ENCODE measurements around the gene HECTD4. TPM values are rescaled to one million over a fixed set of nuclear protein-coding genes. Genes with fewer than 3 reads are reported as not detected.

The HECTD4 gene
- total RNA-seq, 1 experiment from 2014 or later: 31.2 TPM

DNA sequence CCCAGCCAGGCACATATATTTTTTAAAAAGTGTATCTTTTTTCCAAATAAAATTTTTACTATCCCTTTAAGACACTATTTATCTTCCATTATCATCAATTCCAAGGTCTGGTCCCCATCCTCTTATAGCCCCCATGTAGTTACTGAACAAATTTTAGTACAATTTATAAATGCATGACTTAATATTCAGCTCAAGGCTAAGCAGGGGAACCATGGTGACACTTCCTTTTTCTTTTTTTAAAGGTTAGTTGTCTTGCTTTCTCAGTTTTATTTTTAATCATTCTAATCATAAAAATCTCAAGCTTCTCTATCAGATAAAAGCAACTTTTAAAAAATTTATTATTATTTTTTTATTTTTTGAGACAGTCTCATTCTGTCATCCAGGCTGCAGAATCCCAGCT is 164.6 kb downstream of the HECTD4 start:
- intact Hi-C loops (cut with micrococcal nuclease): no loop called here
- POLR2A ChIA-PET: no interaction called here

More for the DNA sequence above, 164.6 kb downstream of the HECTD4 start:
- Histone ChIP-seq H3K4me3 (replicated peaks in 1 of 2; ENCODE audit: low read depth in 1 of 2, low read length in 2 of 2) (no peak overlapping the region), H3K27ac (ENCODE audit: low read depth, low read length) (no peak overlapping the region), H3K79me2 (ENCODE audit: insufficient read depth, low read length) (no peaks in the 10 kb centered on the region), H3K9me3 (ENCODE audit: control insufficient read depth in 1 of 2, insufficient read depth in 1 of 2, low read depth in 1 of 2, low read length in 2 of 2) (no peaks in the 10 kb centered on the region), H2AFZ (ENCODE audit: low read depth, low read length, poor library complexity, severe bottlenecking) (no peak overlapping the region), H3K4me2 (ENCODE audit: low read length) (no peak overlapping the region), H3K9ac (ENCODE audit: low read length) (no peak overlapping the region), H3K4me1 (ENCODE audit: control insufficient read depth in 1 of 2, insufficient read depth in 2 of 2, low read length in 2 of 2) (no peaks in the 10 kb centered on the region), H3K36me3 (ENCODE audit: control insufficient read depth in 1 of 2, insufficient read depth in 2 of 2, low read length in 2 of 2) (peaks cover 0 to 4% of the 10 kb centered on the region in 2 experiments; a peak in 2 of 4 replicates), H3K27me3 (ENCODE audit: insufficient read depth, low read length) (no peaks in the 10 kb centered on the region), H4K20me1 (ENCODE audit: insufficient read depth) (no peaks in the 10 kb centered on the region), H3K9me2 (ENCODE audit: insufficient read depth) (no peaks in the 10 kb centered on the region)
- DNase-seq (ENCODE audit: low read depth, low spot score) (no peak), ATAC-seq (no peak)
- CTCF ChIA-PET: interaction anchor here (1.6 kb wide), 1 partner anchor 20 kb away, joined by 3 read pairs; no protein-coding TSS in a partner anchor
- no peak for TF ChIP-seq EZH2 (IDR thresholded peaks at IDR 0.05)
- TF ChIP-seq CEBPB (IDR thresholded peaks at IDR 0.05; ENCODE audit: low read depth): no peak
- TF ChIP-seq FOSL1 (IDR thresholded peaks at IDR 0.05; ENCODE audit: low read depth): no peak
- no peak for TF ChIP-seq POLR2AphosphoS5 (IDR thresholded peaks at IDR 0.05; ENCODE audit: low read depth, low read length)
- TF ChIP-seq ELF1 (IDR thresholded peaks at IDR 0.05; ENCODE audit: borderline replicate concordance, low read depth): no peak
- TF ChIP-seq SRF (IDR thresholded peaks at IDR 0.05; ENCODE audit: low read depth): no peak
- TF ChIP-seq RAD21 (IDR thresholded peaks at IDR 0.05; ENCODE audit: low read depth): no peak
- TF ChIP-seq, protein P1, sequence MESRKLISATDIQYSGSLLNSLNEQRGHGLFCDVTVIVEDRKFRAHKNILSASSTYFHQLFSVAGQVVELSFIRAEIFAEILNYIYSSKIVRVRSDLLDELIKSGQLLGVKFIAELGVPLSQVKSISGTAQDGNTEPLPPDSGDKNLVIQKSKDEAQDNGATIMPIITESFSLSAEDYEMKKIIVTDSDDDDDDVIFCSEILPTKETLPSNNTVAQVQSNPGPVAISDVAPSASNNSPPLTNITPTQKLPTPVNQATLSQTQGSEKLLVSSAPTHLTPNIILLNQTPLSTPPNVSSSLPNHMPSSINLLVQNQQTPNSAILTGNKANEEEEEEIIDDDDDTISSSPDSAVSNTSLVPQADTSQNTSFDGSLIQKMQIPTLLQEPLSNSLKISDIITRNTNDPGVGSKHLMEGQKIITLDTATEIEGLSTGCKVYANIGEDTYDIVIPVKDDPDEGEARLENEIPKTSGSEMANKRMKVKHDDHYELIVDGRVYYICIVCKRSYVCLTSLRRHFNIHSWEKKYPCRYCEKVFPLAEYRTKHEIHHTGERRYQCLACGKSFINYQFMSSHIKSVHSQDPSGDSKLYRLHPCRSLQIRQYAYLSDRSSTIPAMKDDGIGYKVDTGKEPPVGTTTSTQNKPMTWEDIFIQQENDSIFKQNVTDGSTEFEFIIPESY (IDR thresholded peaks at IDR 0.05; ENCODE audit: extremely low read depth, insufficient replicate concordance, low read length): no peak
- TF ChIP-seq YY1 (IDR thresholded peaks at IDR 0.05; ENCODE audit: extremely low read depth, insufficient replicate concordance, low read depth, low read length): no peak
- TF ChIP-seq, protein P2, sequence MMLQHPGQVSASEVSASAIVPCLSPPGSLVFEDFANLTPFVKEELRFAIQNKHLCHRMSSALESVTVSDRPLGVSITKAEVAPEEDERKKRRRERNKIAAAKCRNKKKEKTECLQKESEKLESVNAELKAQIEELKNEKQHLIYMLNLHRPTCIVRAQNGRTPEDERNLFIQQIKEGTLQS (IDR thresholded peaks at IDR 0.05): no peak
- TF ChIP-seq POLR2A (IDR thresholded peaks at IDR 0.05; ENCODE audit: borderline replicate concordance, extremely low read depth, insufficient read depth, insufficient read length): no peak
- TF ChIP-seq JUND (IDR thresholded peaks at IDR 0.05): no peak
- no TSS peak for BruUV-seq (replicated peaks)
- RAD21 ChIA-PET (ENCODE audit: low non-redundant PET in 1 of 2, low total read pairs in 2 of 2, uncharacterized antibody in 2 of 2, unreplicated experiment in 2 of 2): no interaction called here
